HG02938 (cell line): Measurements from ENCODE around the gene CDH4.

ENCODE experiments used
- ATAC-seq: cut with Tn5 transposase; IDR thresholded peaks from one replicate; pipeline ENCODE4 v1.9.1; 2021; ENCODE audit warnings: mild to moderate bottlenecking, moderate library complexity; ENCODE audit not compliant: unreplicated experiment

Gene CDH4

DNA sequence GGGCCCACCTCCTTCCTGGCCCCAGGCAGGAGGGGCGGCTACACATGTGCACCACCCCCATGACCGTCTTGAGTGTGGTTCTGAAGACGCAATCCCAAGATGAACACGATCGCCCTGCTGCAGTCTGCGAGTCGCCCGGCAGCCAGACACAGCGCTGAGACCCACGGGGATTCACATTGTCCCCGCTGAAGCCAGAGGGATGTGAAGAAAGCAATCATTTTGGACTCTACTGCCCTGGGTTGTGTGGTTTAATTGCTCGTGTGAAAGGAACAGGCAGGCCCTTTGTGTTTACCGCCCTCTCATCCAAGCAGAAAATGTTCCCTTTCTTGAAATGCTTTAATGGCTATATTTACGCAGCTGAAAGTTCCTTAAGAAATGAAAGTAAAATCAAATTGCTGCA is 534.2 kb downstream of the CDH4 start:
- no peak for ATAC-seq

DNA sequence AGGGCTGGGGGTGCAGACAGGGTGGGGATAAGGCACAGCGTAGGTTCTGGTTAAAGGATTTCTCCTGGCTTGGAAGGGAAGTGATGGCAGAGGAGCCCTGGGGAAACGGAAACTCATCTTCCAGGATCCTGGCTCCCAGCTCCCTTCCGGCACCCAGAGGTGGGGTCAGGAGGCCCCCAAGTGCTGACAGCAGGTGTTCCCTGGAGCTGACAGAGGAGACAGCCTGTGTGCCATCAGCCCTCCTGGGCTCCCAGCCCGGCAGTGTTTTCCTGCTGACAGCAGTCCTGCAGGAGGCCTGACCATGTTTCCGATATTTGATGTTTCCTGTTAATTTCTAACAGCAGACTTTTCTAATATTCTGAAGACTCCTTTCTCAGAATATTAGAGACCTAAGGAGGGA is 536.3 kb downstream of the CDH4 start:
- no peak for ATAC-seq

DNA sequence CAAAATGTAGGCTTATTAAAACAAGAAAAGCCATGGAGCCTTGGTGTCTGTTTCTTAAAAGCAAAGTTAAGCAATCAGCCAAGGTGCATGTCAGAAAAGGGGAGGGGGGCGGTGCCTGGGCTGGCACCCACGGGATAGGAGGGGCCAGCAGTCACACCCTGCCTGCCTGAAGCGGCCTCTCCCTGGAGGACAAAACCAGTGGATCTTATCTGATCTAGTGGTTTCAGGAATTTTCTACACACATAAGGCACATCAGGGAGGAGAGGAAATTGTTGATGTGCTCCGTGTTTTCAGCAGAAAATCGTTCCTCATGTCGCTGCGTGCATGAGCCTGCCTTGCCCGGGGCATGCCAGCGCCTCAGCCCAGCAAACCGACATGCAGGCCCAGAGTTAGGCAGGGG is 537.3 kb downstream of the CDH4 start:
- ATAC-seq: no peak

DNA sequence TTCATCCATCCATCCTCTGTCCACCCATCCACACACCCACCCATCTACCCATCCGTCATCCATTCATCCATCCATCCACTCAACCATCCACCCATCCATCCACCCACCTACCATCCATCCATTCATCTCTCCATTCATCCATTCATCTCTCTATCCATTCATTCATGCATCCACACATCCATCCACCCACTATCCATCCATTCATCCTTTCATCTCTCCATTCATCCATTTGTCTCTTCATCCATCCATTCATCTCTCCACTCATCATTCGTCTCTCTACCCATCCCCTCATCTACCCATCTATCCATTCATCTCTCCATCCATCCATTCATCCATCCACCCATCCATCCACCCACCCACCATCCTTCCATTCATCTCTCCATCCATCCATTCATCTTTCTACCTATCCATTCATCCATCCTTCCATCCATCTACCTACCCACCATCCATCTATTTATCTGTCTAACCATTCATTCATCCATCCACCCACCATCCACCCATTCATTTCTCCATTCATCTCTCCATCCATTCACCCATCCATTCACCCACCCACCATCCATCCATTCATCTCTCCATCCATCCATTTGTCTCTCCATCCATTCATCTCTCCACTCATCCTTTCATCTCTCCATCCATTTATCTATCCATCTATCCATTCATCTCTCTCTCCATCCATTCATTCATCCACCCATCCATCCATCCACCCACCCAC is 538.2 kb downstream of the CDH4 start:
- ATAC-seq: no peak

DNA sequence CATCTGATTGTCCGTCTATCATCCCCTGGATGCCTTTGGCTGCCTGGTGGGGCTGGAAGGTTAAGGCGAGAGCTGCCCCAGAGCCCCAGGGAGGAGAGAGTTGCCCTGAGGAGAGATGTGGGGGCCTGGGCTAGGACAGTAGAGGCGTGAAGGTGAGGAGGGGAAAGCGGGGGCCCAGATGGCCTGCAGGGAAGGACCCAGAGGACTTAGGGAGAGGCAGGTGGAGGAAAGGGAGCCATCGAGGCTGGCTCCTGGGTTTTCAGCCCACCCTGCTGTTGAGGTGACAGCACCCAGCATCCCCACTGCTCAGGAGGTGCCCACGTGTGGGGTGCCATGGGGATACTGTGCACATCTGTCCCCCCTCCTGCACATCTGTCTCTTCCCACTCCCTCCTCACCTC is 539.9 kb downstream of the CDH4 start:
- no peak for ATAC-seq

DNA sequence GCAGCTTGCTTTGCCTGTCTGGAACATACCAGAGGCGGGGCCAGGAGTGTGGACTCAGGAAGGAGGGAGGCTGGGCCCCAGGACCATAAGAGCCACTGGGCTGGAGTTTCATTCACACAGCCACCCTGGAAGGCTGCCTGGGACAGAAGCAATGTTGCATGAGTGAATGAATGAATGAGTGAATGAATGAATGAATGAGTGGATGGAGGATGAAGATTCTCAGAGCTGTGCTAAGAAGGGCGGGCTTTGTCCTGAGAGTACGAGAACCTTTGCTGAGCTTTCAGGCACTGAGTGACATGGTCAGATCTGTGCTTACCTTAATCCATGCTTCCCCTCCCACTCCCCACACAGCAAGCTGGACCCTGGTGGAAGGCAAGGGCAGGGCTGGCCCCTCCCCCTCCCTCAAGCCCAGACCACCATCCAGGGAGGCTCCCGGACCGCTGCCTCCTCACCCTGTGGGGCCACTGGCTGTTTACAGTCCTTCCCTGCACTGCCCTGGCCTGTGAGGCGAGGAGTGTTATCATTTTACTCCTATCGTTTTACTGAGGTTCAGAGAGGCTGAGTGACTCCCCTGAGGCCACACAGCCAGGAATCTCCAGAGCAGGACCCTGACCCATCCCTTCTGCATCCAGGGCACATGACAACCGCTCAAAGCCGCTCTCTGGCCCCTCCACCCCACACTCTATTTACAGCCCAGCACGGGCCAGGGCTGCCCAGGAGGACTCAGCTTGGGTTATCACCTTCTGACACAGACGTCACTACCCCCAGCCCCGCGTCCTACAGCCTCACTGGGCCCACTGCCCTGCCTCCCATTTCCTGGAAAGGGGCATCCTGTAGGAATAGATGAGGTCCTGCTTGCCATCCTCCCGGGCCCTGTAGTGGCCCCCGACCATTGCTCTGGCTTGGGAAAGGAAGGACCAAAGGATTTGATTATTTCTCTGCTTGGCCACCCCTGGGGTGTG is 543.9 kb downstream of the CDH4 start:
- ATAC-seq: no peak

DNA sequence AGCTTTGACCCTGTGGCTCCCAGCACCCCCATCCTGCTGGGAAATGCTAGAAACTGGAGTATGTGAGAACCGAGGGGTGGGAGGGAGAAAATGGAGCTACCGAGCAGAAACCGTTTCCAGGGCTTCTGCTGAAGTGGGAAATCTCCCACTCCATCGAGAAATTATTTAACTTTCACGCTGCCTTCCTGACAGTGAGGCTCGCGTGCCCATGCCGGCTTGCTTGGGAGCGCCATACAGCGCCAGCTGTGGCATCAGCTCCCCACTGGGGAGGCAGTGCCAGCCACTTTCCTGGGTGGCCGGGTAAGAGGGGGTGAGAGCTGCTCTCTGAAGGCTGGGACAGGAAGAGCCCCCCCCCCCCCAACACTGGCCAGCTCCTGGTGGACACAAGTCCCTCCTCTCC is 544.7 kb downstream of the CDH4 start:
- ATAC-seq: no peak

DNA sequence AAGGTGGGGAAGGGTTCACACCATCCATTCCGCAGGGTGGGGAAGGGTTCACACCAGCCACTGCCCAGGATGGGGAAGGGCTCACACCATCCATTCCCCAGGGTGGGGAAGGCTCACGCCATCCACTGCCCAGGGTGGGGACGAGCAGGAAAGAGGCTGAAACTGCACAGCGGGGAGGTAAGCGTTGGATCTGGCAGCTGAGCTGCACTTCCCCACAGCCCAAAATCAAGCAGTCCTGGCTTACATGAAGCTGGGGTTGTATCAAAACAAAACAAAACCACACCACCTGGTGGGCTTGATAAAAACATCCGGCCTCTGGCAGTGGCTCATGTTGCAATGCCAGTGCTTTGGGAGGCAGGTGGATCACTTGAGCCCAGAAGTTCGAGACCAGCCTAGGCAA is 545.1 kb downstream of the CDH4 start:
- no peak for ATAC-seq

DNA sequence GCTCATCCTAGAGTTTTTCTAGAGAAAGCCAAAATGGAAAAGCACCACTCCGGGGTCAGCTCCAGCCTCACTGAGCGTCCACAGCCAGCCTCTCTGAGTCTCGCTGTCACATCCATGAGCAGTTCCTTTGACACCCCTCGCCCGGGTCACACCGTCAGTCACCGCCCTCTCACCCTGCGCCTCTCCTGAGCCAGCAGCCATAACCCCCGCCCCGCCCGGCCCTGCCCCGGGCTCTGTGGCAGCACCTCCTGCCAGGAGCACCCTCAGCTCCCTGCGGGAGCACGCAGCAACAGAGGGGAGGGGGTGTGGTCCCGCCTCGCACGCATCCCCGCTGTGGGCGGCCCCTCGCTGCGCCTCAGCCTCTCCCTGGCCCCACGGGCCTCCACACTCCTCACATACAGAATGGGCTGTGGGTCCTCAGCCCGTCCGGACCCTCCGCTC is 545.9 kb downstream of the CDH4 start:
- no peak for ATAC-seq

DNA sequence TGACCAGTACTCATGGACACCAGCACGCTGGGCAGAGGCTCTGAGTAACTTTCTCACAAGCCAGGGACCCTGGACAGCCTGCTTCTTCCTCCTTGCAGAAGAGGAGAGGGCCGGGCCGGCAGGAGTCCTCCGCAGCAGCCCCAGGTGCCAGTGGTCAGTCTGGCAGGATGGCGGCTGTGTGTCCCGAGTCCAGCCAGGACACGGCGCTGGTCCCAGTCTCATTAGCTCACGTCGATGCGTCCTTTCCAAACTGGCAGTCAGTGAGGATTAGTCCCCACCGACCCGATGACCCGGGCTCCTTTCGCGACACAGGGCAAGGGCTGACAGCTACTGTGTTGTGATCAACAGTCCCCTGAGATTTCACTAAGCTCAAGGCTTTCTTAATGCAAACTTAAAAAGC is 546.6 kb downstream of the CDH4 start:
- no peak for ATAC-seq

DNA sequence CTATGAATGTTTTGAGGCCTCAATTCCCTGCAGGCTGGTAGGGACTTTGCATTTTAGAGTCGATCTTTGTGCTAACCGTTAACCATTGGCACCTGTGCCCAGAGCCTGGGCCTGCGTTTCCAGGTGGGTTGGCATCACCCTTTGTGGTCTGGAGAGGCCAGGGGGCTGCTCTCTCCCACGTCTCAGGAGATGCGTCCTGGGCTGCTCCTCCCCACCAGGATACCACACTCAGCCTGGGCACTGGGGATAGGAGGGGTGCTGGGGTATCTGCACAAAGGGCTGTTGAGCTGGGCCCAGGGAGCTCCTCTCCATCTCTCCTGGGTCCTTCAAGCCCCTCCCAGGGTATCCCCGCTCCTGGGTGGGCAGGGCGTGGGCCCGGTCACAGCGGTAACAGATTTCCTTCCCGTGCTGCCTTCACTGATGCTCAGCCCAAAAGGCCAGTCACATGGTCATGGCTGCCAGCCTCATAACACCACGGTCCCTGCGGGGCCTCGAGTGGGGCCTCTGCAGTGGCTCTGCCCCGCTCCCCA is 547.4 kb downstream of the CDH4 start:
- no peak for ATAC-seq

DNA sequence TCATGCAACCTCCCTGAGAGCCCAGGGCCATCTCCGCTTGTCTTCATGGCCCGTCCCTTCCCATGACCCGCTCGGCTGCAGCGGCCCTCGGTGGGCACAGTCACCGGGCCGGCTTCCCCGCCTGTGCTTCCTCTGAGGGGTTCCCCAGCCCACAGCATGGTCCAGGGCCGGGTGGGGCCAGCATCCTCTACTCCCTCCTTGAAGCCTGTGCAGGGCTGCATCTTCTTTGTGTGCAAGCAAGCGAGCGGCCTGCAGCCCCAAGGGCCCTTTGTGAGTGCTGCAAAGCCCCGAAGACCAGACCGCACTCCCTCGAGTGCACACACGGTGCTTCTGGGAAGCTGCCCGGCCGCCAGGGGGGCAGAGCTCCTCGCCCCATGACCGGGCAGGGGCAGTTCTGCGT is 547.9 kb downstream of the CDH4 start:
- ATAC-seq: no peak

DNA sequence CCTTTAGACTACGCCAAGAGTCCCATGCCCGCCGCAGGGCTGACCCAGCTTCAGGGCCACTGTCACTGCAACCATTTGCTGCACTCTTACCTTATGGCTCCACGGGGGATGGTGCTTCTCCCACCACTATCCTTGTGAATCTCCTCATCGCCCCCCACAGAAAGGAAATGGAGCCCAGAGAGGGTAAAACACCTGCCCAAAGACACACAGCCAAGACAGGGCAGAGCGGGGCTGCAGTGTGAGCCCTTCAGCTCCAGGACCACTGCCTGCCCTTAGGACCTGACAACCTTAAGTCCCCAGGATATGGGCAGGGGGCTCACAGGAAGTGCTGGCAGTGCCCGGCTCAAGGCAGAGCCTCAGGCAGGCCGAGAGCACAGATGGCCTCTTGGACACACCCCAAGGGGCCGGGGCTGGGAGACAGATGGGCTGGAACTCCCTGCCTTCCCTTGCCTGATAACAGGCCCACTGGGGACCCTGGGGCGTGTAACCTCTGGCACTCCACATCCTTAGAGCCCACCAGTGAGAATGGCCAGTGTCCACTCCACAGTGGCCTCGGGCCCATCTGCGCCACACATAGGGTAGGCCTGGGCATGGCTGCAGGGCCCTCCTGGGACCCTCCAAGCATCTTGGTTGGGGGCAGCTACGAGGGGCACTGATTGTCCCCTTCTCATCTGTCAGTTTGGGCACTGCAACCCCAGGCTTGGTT is 548.5 kb downstream of the CDH4 start:
- no peak for ATAC-seq

DNA sequence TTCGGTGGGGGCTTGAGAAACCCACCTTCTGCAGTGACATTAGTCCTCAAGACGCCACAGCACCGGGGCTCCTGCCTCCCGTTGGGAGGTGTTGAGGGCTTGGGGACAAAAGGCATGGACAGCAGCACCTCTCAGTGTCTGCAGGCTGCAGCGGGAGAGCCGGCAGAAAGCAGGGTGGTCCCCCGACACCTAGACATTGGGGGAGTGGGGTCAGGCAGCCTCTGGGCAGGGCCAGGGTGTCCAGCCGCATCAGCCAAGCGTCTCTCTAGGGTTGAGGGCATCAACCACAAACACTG is 549.0 kb downstream of the CDH4 start:
- ATAC-seq: no peak

DNA sequence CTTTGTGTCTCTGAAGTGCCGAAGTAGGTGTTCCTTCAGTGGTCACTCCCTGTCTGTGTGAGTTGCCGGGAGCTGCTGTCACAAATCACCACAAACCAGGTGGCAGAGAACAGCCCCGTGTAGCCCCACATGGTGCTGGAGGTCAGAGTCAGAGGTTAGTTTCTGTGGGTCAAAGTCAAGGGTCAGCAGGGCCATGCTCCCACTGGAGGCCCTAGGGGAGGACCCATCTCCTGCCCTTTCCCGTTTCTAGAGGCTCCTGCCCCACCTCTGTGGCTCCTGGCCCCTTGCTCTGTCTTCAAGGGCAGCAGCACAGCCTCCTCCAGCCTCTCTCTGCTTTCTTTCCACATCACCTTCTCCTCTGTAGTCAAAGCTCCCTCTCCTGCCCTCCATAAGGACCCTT is 549.4 kb downstream of the CDH4 start:
- no peak for ATAC-seq

DNA sequence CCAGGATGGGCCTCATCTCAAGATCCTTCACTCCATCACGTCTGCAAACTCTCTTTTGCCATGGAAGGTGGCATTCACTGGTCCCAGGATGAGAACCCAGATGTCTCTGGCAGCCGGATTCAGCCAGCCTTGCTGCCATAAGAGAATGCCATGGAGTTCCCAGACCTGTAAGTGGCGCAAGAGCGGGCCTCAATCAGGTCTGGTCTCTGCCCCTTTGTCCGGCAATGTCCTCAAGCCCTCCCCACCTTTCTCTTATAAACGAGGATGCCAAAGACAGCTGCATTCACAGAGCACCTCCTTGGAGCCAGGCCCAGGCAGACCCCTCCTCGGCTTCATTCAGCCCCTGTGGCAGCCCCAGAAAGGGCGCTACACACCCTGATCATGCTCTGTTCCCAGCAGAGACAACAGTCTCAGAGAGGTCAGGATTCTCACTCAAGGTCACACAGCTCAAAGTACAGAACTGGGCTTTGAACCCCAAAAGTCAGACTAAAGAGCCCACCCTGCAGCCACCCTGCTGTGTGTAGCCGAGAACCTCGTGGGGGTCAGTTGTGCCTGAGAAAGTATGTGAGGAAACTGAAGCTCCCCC is 549.9 kb downstream of the CDH4 start:
- ATAC-seq: no peak

DNA sequence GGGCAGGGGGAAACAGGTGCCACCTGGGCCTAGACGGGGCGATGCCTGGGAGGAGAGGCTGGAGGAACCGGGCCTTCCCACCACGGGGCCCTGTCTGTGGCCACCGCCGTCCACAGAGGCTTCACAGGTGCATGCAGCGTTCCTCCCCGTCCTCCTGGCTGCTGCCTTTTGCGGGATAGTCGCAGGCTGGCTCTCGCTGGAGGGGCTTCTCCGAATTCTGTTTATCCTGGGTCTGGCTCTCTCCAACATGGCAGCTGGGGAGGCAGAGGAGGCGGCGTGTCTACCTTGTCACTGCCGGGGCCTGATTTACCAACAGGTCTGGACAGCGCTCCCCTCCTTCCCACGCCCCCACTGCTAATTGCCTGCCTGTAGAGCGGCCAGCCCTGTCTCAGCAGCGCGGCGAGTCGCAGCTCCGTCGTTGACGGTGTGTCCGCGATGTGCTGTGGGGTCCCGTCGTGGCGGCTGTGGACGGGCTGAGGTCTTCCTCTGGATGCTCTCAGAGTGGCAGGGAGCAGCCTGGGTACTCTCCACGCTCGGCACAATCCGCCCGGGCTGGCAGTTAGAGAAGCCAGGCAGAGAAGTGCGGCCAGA is 550.8 kb downstream of the CDH4 start:
- ATAC-seq: no peak

DNA sequence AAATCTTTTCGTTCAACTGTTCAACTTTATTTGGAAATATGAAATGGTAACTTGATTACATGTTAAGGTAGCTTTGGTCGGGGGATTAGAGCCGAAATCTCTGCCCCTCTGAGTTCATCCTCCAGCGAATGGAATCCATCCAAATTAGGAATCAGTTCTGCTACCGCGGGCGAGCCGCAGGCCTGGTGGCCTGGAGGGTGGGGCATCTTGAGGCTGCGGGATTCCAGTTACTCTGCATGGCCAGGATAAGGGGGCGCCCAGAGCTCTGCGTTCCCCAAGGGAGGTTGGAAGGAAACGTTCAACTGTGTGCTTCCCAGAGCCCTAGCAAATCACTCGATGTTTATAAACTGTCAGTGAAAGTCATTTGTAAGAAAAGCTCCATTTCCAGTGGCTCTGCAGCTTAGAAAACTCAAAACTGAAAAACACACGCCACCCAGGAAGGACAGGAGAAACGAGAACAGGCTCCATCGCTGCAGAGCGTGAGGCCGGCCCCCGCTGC is 551.4 kb downstream of the CDH4 start:
- no peak for ATAC-seq

DNA sequence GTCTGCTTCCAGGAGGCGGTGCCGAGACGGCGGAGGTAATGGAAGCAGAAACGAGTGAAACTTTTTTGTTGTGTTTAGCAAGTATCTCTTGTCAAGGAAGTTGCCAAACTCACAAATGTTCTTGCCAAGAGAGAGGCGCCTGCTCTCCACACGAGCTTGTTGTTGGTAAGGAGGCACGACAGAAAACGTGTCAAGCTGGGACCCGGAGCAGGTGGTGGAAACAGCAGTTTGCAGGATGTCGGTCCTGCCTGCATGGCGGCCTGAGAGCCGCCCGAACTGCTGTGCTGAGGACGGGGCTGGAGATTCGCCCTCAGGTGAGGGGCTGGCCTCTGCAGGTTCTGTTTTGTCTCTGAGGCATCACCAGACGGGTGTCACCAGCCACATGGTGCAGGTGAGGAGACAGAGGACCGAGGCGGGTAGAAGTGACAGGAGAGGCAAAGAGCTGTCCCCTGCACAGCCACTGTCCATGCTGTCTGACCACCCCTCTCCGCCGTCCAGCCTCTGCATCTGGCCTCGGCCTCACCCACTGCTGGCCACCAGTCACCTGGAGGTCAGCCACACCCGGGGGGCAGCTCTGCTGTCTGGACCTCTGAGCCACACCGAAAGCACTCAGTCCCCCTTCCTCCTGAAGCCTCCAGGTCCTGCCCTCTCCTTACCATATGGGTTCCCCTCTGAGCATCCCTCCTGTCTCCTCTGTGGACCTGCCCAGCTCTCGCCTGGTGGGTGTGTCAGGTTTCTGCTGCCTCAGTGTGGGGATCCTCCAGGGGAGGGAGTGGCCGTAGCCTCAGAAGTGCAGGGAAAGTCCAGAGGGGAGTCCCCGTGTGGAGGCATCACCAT is 552.1 kb downstream of the CDH4 start:
- ATAC-seq: no peak
